Endothelial cell of umbilical vein (primary cell): ENCODE results near the gene MACROD2. TPM values are rescaled to one million over a fixed set of nuclear protein-coding genes. Genes with fewer than 3 reads are reported as not detected.

Experiments used
- BruUV-seq: library from RNA; stranded (reverse); fragments of 400-500 nt; replicated peaks from 2 replicates; lab custom pipeline; 2021; lab: Mats Ljungman, UMichigan
- CTCF ChIA-PET: fragments of 300-600, 350-600 bp; sonication (Branson Sonifier 250); formaldehyde crosslinking; loops from one replicate; lab custom pipeline; 2021; ENCODE audit warnings: antibody characterized with exemption, inconsistent platforms; lab: Charles Lee
- POLR2A ChIA-PET: fragments of 300-600, 350-600 bp; sonication (Branson Sonifier 250); formaldehyde crosslinking; loops from one replicate; lab custom pipeline; 2021; ENCODE audit warnings: antibody characterized with exemption, inconsistent platforms; lab: Charles Lee
- DNase-seq: peaks from one replicate; pipeline ENCODE4 v3.0.0-alpha.2; 2011; ENCODE audit warnings: low read depth, low spot score
- FAIRE-seq: peaks from 2 replicates; lab custom pipeline; 2011; peaks lifted over from hg19 to GRCh38; lab: Jason Lieb, UNC
- H2AFZ ChIP-seq: 2 replicates; pipeline ENCODE4 v1.6.0; 2012; ENCODE audit warnings: low read depth, low read length, control low read depth, inconsistent platforms
- H3K27ac ChIP-seq: 2 replicates; pipeline ENCODE4 v1.5.1; 2011; ENCODE audit warnings: low read depth, mild to moderate bottlenecking, control low read depth, low read length, moderate library complexity; ENCODE audit not compliant: insufficient read depth
- H3K27me3 ChIP-seq, 2 experiments: 2 replicates each; pipeline versions ENCODE4 v1.6.0 to v1.6.1; 2011; ENCODE audit warnings: low read length in 2 of 2, mixed read lengths in 1 of 2; ENCODE audit not compliant: control insufficient read depth in 2 of 2, insufficient read depth in 2 of 2
- H3K36me3 ChIP-seq, 2 experiments: 2 replicates in 1 of 2; 3 replicates in 1 of 2; pipeline ENCODE4 v1.5.1; 2011; ENCODE audit warnings: low read length in 2 of 2, mild to moderate bottlenecking in 1 of 2, moderate library complexity in 1 of 2; ENCODE audit not compliant: control insufficient read depth in 2 of 2, insufficient read depth in 2 of 2; ENCODE audit errors: extremely low read depth in 1 of 2
- H3K4me1 ChIP-seq: 3 replicates; pipeline ENCODE4 v1.5.1; 2011; ENCODE audit warnings: mild to moderate bottlenecking, low read length; ENCODE audit not compliant: control insufficient read depth, insufficient read depth; ENCODE audit errors: extremely low read depth
- H3K4me2 ChIP-seq: 2 replicates; pipeline ENCODE4 v1.6.1; 2011; ENCODE audit warnings: low read length, control low read depth, mixed read lengths; ENCODE audit not compliant: insufficient read depth
- H3K4me3 ChIP-seq, 3 experiments: fragments of 200-600 bp in 1 of 3; sonication (generic), shearing (Covaris generic) in 1 of 3; replicated peaks in 1 of 3; 2 replicates each; pipeline ENCODE4 v1.5.1; 2011 to 2016; ENCODE audit warnings: control low read depth in 3 of 3, low read length in 3 of 3, mild to moderate bottlenecking in 2 of 3, inconsistent platforms in 1 of 3, low read depth in 1 of 3, moderate library complexity in 1 of 3; ENCODE audit not compliant: insufficient read depth in 1 of 3
- H3K79me2 ChIP-seq: 2 replicates; pipeline ENCODE4 v1.6.0; 2012; ENCODE audit warnings: low read length, inconsistent platforms; ENCODE audit not compliant: control insufficient read depth, insufficient read depth
- H3K9ac ChIP-seq: replicated peaks from 2 replicates; pipeline ENCODE3; 2011; ENCODE audit warnings: low read length, control low read depth; ENCODE audit not compliant: insufficient read depth; ENCODE audit errors: extremely low read depth
- H3K9me1 ChIP-seq: replicated peaks from 3 replicates; pipeline ENCODE4 v1.6.0; 2011; ENCODE audit warnings: mild to moderate bottlenecking, low read length; ENCODE audit not compliant: control insufficient read depth, insufficient read depth; ENCODE audit errors: extremely low read depth
- H3K9me3 ChIP-seq: replicated peaks from 2 replicates; pipeline ENCODE4 v1.5.1; 2012; ENCODE audit warnings: low read length, inconsistent platforms; ENCODE audit not compliant: control insufficient read depth, insufficient read depth
- H4K20me1 ChIP-seq: replicated peaks from 2 replicates; pipeline ENCODE3; 2011; ENCODE audit warnings: mild to moderate bottlenecking, low read length; ENCODE audit not compliant: control insufficient read depth, insufficient read depth; ENCODE audit errors: extremely low read depth
- CTCF ChIP-seq, 2 donors: IDR thresholded peaks; 1 replicate in 1 of 2; 2 replicates in 1 of 2; pipeline ENCODE4 v1.5.1; 2011; ENCODE audit warnings: low read length in 2 of 2, mild to moderate bottlenecking in 2 of 2, moderate library complexity in 2 of 2, control low read depth in 1 of 2, inconsistent platforms in 1 of 2, low read depth in 1 of 2; ENCODE audit not compliant: insufficient read depth in 1 of 2; ENCODE audit errors: extremely low read depth in 1 of 2
- EZH2 ChIP-seq: IDR thresholded peaks from 2 replicates; pipeline ENCODE4 v1.6.1; 2012; ENCODE audit warnings: borderline replicate concordance, low read depth, mild to moderate bottlenecking, moderate library complexity, low read length, inconsistent platforms; ENCODE audit not compliant: severe bottlenecking
- FOS ChIP-seq: IDR thresholded peaks from 2 replicates; pipeline ENCODE4 v1.6.1; 2011; ENCODE audit warnings: mild to moderate bottlenecking, low read length, moderate library complexity, borderline replicate concordance; ENCODE audit not compliant: insufficient read depth
- GATA2 ChIP-seq: IDR thresholded peaks from 2 replicates; pipeline ENCODE4 v1.7.0; 2011; ENCODE audit warnings: low read depth, mild to moderate bottlenecking, moderate library complexity, mixed read lengths, low read length; ENCODE audit not compliant: insufficient read length, insufficient read depth
- JUN ChIP-seq: IDR thresholded peaks from 2 replicates; pipeline ENCODE4 v1.6.1; 2011; ENCODE audit warnings: borderline replicate concordance, low read depth; ENCODE audit not compliant: insufficient read length, insufficient read depth
- MYC ChIP-seq: IDR thresholded peaks from one replicate; pipeline ENCODE4 v1.6.1; 2011; ENCODE audit warnings: mild to moderate bottlenecking, low read depth, low read length
- POLR2A ChIP-seq: IDR thresholded peaks from 2 replicates; pipeline ENCODE4 v1.6.1; 2012; ENCODE audit warnings: low read depth, mild to moderate bottlenecking, control low read depth, low read length
- POLR2AphosphoS5 ChIP-seq: IDR thresholded peaks from 2 replicates; pipeline ENCODE4 v1.6.1; 2012; ENCODE audit warnings: low read depth, mild to moderate bottlenecking, control low read depth, low read length, moderate library complexity; ENCODE audit not compliant: insufficient read depth
- dilution Hi-C: fragments of 300-500 bp; cut with MboI; formaldehyde crosslinking; loops from one replicate; pipeline ENCODE4 v1.15.0; 2019; ENCODE audit warnings: low sequenced_read_pairs; ENCODE audit not compliant: extremely low pct_ligation_motif_present
- intact Hi-C: fragments of 100-400 bp; cut with micrococcal nuclease; formaldehyde crosslinking; loops from one replicate; pipeline ENCODE4 v1.10.0; 2022
- polyA plus RNA-seq, 4 experiments: library from polyadenylated mRNA; depleted of rRNA in 3 of 4; stranded (reverse) in 3 of 4; unstranded in 1 of 4; fragments of >200 nt; gene quantifications; 2 replicates each; pipeline versions ENCODE4 v1.2.1 to v1.2.3, GENCODE V29; 2011 to 2012; ENCODE audit warnings: missing spikeins in 1 of 4
- total RNA-seq: library from RNA; stranded (reverse); gene quantifications from 2 replicates; pipeline ENCODE4 v1.2.3, GENCODE V29; 2021
- TF ChIP-seq, protein P1 (sequence below): IDR thresholded peaks from 2 replicates; pipeline ENCODE4 v1.6.1; 2011; ENCODE audit not compliant: insufficient read depth, insufficient read length

The MACROD2 gene
- total and polyA plus RNA-seq, 2 donors (not counting 3 experiments of a cell fraction or from before 2014, with no cell fraction given) = 0.11 to 0.73 TPM

GRCh38 chr20:15287329-15287728 lies 1292.0 kb downstream of the MACROD2 start:
- dilution Hi-C loops (no loop called here), intact Hi-C loops (no loop called here)
- Histone ChIP-seq H4K20me1 (no peaks in the 10 kb centered on the region), H3K4me3 (no peak overlapping the region), H3K27me3 (no peaks in the 10 kb centered on the region), H3K79me2 (no peaks in the 10 kb centered on the region), H3K9ac (no peak overlapping the region), H2AFZ (no peak overlapping the region), H3K36me3 (no peaks in the 10 kb centered on the region), H3K4me2 (no peak overlapping the region), H3K9me1 (no peaks in the 10 kb centered on the region), H3K27ac (no peak overlapping the region), H3K4me1 (no peaks in the 10 kb centered on the region), H3K9me3 (no peaks in the 10 kb centered on the region)
- ChIA-PET CTCF (no interaction called here), POLR2A (no interaction called here)
- no peak for DNase-seq
- BruUV-seq = no TSS peak
- TF ChIP-seq POLR2A (no peak), GATA2 (no peak), JUN (no peak), CTCF (IDR thresholded peaks at IDR 0.05; ENCODE audit: extremely low read depth in 1 of 2, insufficient read depth in 1 of 2, low read depth in 1 of 2, low read length in 2 of 2) (no peak), POLR2AphosphoS5 (no peak), MYC (no peak), EZH2 (no peak), FOS (no peak)
- TF ChIP-seq, protein P1, sequence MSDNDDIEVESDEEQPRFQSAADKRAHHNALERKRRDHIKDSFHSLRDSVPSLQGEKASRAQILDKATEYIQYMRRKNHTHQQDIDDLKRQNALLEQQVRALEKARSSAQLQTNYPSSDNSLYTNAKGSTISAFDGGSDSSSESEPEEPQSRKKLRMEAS = no peak
- no peak for FAIRE-seq
